HG03108 (cell line): Measurements from ENCODE around the gene EMD.
"Not testable (repeated sequence)": the region's sequence is repeated elsewhere in the genome, so short reads cannot be mapped to it uniquely, and the experiment has no call there.

Experiments
- ATAC-seq: cut with Tn5 transposase; IDR thresholded peaks from one replicate; pipeline ENCODE4 v1.9.1; 2021; ENCODE audit warnings: moderate library complexity; ENCODE audit not compliant: unreplicated experiment

Gene EMD

GRCh38 chrX:154371017-154371788 is 7.9 kb upstream of the EMD start:
- ATAC-seq = peak; percentile 46

- no peak for ATAC-seq
These were observed 7.2 kb upstream of the EMD start for GRCh38 chrX:154371789-154372300.

- ATAC-seq = no peak
These were observed 6.5 kb upstream of the EMD start for GRCh38 chrX:154372612-154373022.

- ATAC-seq = no peak
These were observed 5.5 kb upstream of the EMD start for GRCh38 chrX:154373340-154374306.

- no peak for ATAC-seq
These were observed 4.6 kb upstream of the EMD start, which contains the start of gene FLNA for GRCh38 chrX:154374313-154375155. FLNA (minus strand) TSS chrX:154374634; CDS start chrX:154371245, 3,389 bp downstream.

GRCh38 chrX:154375156-154375504 is 4.0 kb upstream of the EMD start:
- ATAC-seq = no peak

GRCh38 chrX:154376774-154377173 is 2.3 kb upstream of the EMD start:
- no peak for ATAC-seq

GRCh38 chrX:154378059-154378798 is 866 bp upstream of the EMD start:
- peak; percentile 2 for ATAC-seq

GRCh38 chrX:154379569-154379951 is 465 bp downstream of the EMD start:
- no peak for ATAC-seq

GRCh38 chrX:154380153-154380552 is 1.1 kb downstream of the EMD start:
- ATAC-seq = no peak

- no peak for ATAC-seq
These were observed 1.7 kb downstream of the EMD start for GRCh38 chrX:154380787-154381186.

- no peak for ATAC-seq
These were observed 2.2 kb downstream of the EMD start for GRCh38 chrX:154381271-154381670.

GRCh38 chrX:154382483-154383069 is 3.5 kb downstream of the EMD start:
- no peak for ATAC-seq

- no peak for ATAC-seq
These were observed 4.5 kb downstream of the EMD start for GRCh38 chrX:154383359-154384283.

GRCh38 chrX:154384284-154384892 is 5.3 kb downstream of the EMD start:
- ATAC-seq = no peak

- ATAC-seq = not testable (repeated sequence)
These were observed 9.0 kb downstream of the EMD start for GRCh38 chrX:154388094-154388493.

- not testable (repeated sequence) for ATAC-seq
These were observed 9.6 kb downstream of the EMD start for GRCh38 chrX:154388649-154389048.
